Bronchial epithelial cell (primary cell): ENCODE data around the gene LRP6. TPM values are rescaled to one million over a fixed set of nuclear protein-coding genes. Genes with fewer than 3 reads are reported as not detected.
"Not testable (repeated sequence)": the region's sequence is repeated elsewhere in the genome, so short reads cannot be mapped to it uniquely, and the experiment has no call there.

Experiments
- DNase-seq: peaks from one replicate; pipeline ENCODE4 v3.0.0-alpha.2; 2010; ENCODE audit warnings: low read depth
- FAIRE-seq: peaks from 2 replicates; lab custom pipeline; 2011; peaks lifted over from hg19 to GRCh38; lab: Jason Lieb, UNC
- H3K27me3 ChIP-seq: 2 replicates; pipeline ENCODE4 v1.5.1; 2011; ENCODE audit warnings: low read length; ENCODE audit not compliant: control insufficient read depth, insufficient read depth
- H3K36me3 ChIP-seq: 2 replicates; pipeline ENCODE4 v1.5.1; 2011; ENCODE audit warnings: low read length; ENCODE audit not compliant: control insufficient read depth, insufficient read depth
- H3K4me3 ChIP-seq: 2 replicates; pipeline ENCODE4 v1.5.1; 2011; ENCODE audit warnings: mild to moderate bottlenecking, low read depth, low read length, control low read depth
- CTCF ChIP-seq: IDR thresholded peaks from 2 replicates; pipeline ENCODE4 v1.5.1; 2011; ENCODE audit warnings: mild to moderate bottlenecking, moderate library complexity, low read length, control low read depth, inconsistent platforms; ENCODE audit not compliant: insufficient read depth, severe bottlenecking
- total RNA-seq: library from RNA; depleted of rRNA; stranded (reverse); fragments of >200 nt; gene quantifications from 2 replicates; pipeline ENCODE4 v1.2.1, GENCODE V29; 2014

The LRP6 gene
- total RNA-seq, 1 donor from 2014 or later, result 17.6 TPM

- no peaks in the 10 kb centered on the region for H3K27me3 ChIP-seq
- FAIRE-seq, result no peak
- peaks cover 4% of the 10 kb centered on the region for H3K36me3 ChIP-seq
- no peak overlapping the region for H3K4me3 ChIP-seq
- TF ChIP-seq CTCF, result no peak
- DNase-seq, result no peak
Measured at GRCh38 chr12:12157424-12157823, 109.4 kb downstream of the LRP6 start.

DNA sequence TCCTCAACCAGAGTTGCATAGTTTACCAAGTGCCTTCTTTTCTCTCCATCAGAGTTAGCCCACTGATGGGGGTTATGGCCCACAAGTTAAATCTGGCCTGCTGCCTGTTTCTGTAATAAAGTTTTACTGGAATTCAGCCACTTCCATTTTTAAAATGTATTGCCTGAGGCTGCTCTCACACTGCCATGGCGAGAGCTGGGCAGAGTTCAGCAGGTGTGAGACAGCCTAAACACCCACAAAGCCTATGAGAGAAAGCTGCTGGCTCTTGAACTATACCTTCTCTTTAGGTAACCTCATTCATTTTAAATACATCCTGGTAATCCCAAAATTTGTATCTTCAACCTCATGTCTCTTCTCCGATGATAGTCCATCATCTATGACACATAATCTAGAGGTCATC is 110.0 kb downstream of the LRP6 start:
- Histone ChIP-seq H3K4me3 (no peak overlapping the region), H3K36me3 (peaks cover 4% of the 10 kb centered on the region), H3K27me3 (no peaks in the 10 kb centered on the region)
- TF ChIP-seq CTCF, result no peak
- DNase-seq, result no peak
- no peak for FAIRE-seq

DNA sequence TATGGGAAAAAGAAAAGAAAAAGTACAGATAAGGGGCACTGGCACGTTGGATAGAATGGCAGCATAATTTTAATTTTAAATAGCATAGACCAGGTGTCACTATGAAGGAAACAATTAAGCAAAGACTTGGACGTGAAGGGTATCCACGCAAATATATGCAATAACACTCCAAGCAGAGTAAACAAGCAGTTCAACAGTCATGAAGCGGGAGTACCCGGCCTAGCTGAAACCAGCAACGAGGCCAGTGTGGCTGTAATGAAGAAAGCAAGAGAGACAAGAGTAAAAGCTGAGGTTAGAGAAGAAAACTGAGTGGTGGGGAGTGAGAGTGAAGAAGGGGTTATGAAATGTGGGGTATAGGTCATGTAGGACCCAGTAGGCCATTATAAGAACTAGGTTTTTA is 110.7 kb downstream of the LRP6 start:
- no peak for TF ChIP-seq CTCF
- Histone ChIP-seq H3K27me3 (no peaks in the 10 kb centered on the region), H3K4me3 (no peak overlapping the region), H3K36me3 (peaks cover 4% of the 10 kb centered on the region)
- no peak for FAIRE-seq
- no peak for DNase-seq

DNA sequence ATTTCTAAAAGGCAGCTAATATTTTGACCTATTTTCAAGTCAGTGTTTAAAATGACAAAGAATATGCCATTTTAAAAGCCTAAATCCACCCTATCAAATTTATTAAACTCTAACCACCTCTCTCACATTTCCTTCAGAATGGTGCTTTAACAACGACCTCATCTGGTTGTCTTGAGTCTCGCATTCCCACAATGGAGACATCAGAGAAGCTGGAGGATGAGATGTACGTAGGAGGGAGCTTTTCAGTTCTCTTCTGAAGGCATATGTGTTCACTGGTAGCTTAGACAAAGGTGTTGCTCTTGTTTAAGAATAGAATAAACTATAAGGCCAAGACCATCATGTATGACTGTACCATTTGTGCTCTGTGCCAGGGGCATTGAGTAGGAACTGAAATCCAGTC is 113.2 kb downstream of the LRP6 start:
- DNase-seq (no peak), FAIRE-seq (no peak)
- Histone ChIP-seq H3K27me3 (no peaks in the 10 kb centered on the region), H3K4me3 (no peak overlapping the region), H3K36me3 (no peaks in the 10 kb centered on the region)
- no peak for TF ChIP-seq CTCF

- no peaks in the 10 kb centered on the region for H3K27me3 ChIP-seq
- FAIRE-seq (no peak), DNase-seq (no peak)
- no peak for TF ChIP-seq CTCF
- H3K36me3 ChIP-seq, result no peaks in the 10 kb centered on the region
- no peak overlapping the region for H3K4me3 ChIP-seq
Measured at GRCh38 chr12:12147111-12147510, 119.7 kb downstream of the LRP6 start.

DNA sequence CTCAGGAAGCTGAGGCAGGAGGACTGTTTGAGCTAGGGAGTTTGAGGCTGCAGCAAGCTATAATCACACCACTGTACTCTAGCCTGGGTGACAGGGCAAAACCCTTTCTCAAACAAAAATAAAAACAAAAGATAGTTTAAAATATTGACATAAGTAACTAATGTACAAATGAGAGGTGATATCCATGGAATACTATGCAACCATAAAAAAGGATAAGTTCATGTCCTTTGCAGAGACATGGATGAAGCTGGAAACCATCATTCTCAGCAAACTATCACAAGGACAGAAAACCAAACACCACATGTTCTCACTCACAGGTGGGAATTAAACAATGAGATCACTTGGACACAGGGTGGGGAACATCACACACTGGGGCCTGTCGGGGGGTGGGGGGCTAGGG is 122.3 kb downstream of the LRP6 start:
- DNase-seq, H3K27me3 ChIP-seq, H3K36me3 ChIP-seq, FAIRE-seq, H3K4me3 ChIP-seq: not testable (repeated sequence)
